Measurements from ENCODE around the gene VN1R4.

- no peak for TF ChIP-seq EZH2 (IDR thresholded peaks at IDR 0.05; ENCODE audit: low read depth)
- TF ChIP-seq, protein P1, sequence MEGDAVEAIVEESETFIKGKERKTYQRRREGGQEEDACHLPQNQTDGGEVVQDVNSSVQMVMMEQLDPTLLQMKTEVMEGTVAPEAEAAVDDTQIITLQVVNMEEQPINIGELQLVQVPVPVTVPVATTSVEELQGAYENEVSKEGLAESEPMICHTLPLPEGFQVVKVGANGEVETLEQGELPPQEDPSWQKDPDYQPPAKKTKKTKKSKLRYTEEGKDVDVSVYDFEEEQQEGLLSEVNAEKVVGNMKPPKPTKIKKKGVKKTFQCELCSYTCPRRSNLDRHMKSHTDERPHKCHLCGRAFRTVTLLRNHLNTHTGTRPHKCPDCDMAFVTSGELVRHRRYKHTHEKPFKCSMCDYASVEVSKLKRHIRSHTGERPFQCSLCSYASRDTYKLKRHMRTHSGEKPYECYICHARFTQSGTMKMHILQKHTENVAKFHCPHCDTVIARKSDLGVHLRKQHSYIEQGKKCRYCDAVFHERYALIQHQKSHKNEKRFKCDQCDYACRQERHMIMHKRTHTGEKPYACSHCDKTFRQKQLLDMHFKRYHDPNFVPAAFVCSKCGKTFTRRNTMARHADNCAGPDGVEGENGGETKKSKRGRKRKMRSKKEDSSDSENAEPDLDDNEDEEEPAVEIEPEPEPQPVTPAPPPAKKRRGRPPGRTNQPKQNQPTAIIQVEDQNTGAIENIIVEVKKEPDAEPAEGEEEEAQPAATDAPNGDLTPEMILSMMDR (conservative IDR thresholded peaks at IDR 0.05), result no peak
These were observed 43.5 kb upstream of the VN1R4 start for GRCh38 chr19:53311044-53311443.

Data from PC-9 (cell line).